GM10266 (cell line): ENCODE measurements around the gene KLHL36.

Source experiments
- DNase-seq: peaks from one replicate; pipeline ENCODE4 v3.0.0; 2012; ENCODE audit errors: extremely low spot score
- CTCF ChIP-seq: IDR thresholded peaks from 2 replicates; pipeline ENCODE4 v1.5.1; 2012; ENCODE audit warnings: mild to moderate bottlenecking, low read depth; ENCODE audit not compliant: control insufficient read depth, insufficient read depth; ENCODE audit errors: missing control alignments

Gene KLHL36

DNA sequence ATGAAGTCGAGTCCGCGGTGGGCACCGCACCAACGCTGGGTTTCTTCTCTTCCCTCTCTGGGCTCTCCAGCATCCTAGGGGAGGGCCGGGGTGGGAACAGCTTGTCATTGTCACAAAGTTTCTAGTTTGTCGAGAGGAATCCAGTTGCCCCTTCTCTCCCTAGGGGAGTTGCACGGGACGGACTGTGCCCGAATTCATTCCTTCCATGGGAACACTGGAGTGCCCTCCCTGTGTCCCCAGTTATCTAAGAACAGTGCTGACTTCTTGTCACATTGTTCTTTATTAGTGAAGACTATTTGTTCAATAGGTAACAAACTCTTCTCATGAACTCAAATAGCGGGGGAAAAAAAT lies 1.2 kb downstream of the KLHL36 start:
- no peak for DNase-seq
- no peak for TF ChIP-seq CTCF

GRCh38 chr16:84650062-84650991 lies 2.0 kb downstream of the KLHL36 start:
- TF ChIP-seq CTCF: no peak
- no peak for DNase-seq

DNA sequence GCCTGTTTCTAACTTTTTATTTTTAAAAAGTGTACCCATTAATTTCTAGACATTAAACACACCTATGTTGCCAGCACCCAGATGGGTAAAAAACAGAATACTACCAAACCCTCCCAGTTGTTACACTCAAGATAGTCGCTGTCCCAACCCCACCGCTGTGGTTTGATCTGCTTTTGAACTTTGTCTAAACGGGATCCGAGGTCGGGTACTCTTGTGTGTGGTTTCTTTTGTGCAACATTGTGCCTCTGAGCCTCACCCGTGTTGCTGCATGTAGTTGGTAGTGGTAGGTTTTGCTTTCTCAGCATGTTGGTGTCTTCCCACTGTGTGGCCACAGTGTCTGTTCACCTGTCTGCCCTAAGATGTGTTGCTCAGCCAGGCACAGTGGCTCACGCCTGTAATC lies 4.3 kb downstream of the KLHL36 start:
- TF ChIP-seq CTCF: no peak

GRCh38 chr16:84654238-84654637 lies 5.9 kb downstream of the KLHL36 start:
- TF ChIP-seq CTCF: no peak

More for the DNA sequence above, 4.3 kb downstream of the KLHL36 start:
- DNase-seq: no peak

GRCh38 chr16:84654998-84655397 lies 6.7 kb downstream of the KLHL36 start:
- TF ChIP-seq CTCF: no peak
- DNase-seq: no peak

More at GRCh38 chr16:84654238-84654637, 5.9 kb downstream of the KLHL36 start:
- no peak for DNase-seq

- DNase-seq: no peak
- TF ChIP-seq CTCF: no peak
Measured at GRCh38 chr16:84656649-84657048, 8.3 kb downstream of the KLHL36 start.

DNA sequence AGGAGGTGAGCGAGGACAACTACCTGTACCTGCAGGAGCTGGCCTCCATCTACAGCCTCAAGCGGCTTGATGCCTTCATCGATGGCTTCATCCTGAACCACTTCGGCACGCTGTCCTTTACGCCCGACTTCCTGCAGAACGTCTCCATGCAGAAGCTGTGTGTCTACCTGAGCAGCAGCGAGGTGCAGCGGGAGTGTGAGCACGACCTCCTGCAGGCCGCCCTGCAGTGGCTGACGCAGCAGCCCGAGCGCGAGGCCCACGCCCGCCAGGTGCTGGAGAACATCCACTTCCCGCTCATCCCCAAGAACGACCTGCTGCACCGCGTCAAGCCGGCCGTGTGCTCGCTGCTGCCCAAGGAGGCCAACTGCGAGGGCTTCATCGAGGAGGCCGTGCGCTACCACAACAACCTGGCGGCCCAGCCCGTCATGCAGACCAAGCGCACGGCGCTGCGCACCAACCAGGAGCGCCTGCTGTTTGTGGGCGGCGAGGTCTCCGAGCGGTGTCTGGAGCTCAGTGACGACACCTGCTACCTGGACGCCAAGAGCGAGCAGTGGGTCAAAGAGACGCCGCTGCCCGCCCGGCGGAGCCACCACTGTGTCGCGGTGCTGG lies 9.0 kb downstream of the KLHL36 start:
- TF ChIP-seq CTCF: no peak
- DNase-seq: no peak
